Non-pigmented ciliary epithelial cell (primary cell): ENCODE results near the gene PSKH1.
"Not testable (repeated sequence)": the region's sequence is repeated elsewhere in the genome, so short reads cannot be mapped to it uniquely, and the experiment has no call there.

Experiments
- DNase-seq: peaks from one replicate; pipeline ENCODE4 v3.0.0-alpha.2; 2010; ENCODE audit warnings: low read depth

PSKH1 gene

DNA sequence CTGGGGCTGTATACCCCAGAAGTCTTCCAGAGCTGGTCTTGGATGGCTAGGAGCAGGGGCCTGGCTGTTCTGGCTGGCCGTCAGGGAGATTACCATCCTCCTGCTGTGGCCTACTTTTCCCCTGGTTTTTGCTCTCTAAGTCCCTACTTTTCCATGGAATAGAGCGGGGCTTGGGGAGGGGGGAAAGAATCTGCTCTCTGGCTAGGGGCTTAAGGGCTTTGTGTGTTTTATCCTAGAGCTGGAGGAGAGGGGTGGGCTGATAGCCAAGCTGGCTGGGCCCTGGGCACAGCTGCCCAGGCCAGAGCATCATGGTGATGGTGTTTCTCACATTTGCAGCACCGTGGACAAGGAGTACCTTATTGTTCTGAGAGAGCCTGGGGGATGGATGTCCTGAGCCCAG, 4.7 kb upstream of the PSKH1 start:
- no peak for DNase-seq

DNA sequence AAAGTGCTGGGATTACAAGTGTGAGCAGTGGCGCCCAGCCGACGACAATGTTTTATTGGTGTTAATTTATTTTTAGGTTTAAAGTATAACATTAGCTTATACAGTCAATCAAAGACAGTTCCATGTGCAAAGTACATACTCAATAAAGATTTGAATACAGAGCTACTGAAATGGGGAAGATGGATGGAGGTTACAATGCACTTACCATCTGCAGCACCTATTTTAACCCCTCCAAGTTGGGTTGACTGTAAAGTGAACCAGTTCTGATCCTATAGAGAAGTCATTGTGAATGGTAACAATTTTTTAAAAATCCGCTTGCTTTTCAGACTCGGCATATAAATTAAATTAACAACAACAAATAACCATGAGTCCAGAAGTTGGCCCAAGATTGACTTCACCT, 679 bp upstream of the PSKH1 start:
- no peak for DNase-seq

DNA sequence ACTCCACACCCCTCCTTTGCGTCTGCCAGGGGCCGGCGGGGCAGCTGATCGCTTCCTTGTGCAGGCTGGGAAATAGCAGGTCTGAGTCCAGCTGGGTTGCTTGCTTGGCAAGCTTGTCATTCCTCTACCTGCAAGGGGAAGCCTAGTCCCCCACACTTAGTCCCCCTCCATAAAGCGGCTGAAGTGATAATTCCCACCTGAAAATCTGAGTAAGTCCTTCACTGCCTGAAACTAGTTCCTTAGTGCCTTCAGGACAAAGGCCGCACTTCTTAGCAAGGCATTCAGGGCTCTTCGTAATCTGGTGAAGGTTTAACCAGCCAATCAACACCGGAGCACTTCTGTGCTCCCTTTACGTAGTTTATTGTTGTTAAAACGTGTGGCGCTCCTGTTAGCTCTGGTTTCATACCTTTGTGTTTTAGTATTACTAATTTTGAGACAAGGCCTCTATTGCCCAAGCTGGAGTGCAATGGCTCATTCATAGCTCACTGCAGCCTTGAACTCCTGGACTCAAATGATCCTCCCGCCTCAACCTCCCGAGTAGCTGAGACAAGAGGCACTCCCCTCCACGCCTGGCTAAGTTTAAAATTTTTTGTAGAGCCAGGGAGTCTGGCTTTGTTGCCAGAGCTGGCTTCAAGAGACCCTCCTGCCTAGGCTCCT, 817 bp downstream of the PSKH1 start:
- no peak for DNase-seq

DNA sequence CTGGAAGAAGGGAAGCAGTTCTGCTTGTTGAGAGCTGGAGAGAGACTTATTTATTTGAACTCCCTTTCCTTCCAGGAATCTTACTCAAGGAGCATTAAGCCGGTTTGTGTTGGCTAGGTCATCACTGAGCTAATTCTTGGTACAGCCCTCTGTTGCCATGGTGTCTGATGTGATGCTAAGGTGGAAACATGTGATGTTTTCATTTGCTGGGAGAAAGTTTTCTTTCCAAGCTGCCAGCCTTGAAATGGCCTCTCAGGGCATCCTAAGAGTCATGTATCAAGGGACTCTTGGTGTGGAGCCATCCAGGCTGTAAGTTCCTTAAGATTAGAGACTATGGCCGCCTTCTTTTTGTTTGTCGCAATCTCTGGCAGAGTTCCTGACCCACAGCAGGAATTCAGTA, 4.2 kb downstream of the PSKH1 start:
- no peak for DNase-seq

DNA sequence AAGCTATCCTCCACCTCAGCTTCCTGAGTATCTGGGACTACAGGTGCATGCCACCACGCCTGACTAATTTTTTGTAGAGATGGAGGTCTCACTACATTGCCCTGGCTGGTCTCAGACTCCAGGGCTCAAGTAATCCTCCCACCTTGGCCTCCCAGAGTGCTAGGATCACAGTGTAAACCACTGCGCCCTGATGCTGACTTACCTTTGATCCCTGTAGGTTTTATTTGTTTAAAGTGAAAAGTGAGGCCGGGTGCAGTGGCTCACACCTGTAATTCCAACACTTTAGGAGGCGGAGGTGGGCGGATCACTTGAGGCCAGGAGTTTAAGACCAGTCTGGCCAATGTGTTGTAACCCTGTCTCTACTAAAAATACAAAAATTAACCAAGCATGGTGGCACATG, 8.7 kb downstream of the PSKH1 start:
- DNase-seq = no peak

DNA sequence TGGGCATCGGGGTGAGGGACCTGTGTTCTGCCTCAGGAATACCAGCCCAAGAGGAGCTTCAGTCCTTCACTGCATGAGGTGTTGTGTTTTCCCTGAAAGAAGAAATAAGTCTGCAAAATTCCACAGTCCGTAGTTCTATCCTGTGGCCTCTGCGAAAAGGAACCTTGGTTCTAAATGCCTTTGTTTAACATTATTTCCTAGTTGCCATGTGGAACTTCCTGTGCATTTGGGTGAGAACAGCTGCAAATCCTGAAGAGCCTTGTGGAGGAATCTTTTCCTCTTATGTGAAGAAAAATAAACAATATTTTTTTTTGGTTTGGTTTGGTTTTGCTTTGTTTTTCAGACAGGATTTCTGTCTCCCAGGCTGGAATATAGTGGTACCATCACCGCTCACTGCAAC, 9.8 kb downstream of the PSKH1 start:
- DNase-seq = no peak

DNA sequence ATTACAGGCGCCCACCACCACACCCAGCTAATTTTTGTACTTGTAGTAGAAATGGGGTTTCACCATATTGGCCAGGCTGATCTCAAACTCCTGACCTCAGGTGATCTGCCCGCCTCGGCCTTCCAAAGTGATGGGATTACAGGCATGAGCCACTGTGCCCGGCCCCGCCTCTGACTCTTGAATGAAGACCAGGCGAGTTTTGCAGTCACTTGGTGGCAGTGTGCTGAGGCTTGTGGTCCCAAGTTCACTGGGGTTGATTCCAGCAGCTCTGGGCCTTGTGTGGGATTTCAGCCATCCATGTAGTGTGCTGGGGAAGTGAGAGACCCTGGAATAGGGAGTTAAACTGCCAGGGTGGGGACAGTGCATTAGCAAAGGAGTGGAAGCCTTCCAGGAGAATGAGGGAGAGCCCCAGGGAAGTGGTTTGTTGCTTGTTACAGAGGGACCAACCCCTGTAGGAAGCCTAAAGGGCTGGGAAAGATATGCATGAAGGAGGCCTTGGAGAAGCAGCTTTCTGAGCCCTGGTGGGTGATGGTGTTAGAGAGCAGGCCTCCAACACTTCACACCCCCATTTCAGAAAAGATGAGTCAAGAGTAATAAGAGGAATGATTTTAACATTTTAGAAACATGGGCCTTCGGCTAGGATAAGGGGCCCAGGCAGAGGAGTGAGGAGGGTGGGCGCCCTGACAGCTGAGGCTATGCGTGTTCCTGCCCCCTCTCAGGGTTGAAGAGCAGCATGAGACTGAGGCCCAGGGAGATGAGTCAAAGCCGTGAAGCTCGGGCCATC, 14.5 kb downstream of the PSKH1 start:
- DNase-seq = no peak

DNA sequence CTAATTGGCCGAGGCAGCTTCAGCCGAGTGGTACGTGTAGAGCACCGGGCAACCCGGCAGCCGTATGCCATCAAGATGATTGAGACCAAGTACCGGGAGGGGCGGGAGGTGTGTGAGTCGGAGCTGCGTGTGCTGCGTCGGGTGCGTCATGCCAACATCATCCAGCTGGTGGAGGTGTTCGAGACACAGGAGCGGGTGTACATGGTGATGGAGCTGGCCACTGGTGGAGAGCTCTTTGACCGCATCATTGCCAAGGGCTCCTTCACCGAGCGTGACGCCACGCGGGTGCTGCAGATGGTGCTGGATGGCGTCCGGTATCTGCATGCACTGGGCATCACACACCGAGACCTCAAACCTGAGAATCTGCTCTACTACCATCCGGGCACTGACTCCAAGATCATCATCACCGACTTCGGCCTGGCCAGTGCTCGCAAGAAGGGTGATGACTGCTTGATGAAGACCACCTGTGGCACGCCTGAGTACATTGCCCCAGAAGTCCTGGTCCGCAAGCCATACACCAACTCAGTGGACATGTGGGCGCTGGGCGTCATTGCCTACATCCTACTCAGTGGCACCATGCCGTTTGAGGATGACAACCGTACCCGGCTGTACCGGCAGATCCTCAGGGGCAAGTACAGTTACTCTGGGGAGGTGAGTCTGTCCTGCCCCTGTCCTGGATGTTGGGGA, 16.1 kb downstream of the PSKH1 start:
- DNase-seq = no peak

DNA sequence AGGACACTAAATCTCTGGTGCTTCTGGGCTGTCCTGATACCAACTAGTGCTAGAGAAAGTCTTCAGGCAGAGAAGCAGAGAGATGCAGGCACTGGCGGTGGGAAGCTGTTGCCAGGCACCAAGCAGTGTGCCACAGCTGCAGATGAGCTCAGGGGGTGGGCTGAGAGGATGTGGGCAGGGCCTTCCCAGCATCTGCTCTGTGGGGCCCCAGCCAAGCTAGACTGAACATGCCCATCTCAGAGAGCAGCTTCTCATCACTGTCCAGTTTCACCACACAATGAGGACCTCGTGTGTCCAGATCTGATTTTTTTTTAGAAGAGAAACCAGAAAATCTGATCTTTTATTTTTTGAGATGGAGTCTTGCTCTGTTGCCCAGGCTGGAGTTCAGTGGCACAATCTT, 17.1 kb downstream of the PSKH1 start:
- no peak for DNase-seq

DNA sequence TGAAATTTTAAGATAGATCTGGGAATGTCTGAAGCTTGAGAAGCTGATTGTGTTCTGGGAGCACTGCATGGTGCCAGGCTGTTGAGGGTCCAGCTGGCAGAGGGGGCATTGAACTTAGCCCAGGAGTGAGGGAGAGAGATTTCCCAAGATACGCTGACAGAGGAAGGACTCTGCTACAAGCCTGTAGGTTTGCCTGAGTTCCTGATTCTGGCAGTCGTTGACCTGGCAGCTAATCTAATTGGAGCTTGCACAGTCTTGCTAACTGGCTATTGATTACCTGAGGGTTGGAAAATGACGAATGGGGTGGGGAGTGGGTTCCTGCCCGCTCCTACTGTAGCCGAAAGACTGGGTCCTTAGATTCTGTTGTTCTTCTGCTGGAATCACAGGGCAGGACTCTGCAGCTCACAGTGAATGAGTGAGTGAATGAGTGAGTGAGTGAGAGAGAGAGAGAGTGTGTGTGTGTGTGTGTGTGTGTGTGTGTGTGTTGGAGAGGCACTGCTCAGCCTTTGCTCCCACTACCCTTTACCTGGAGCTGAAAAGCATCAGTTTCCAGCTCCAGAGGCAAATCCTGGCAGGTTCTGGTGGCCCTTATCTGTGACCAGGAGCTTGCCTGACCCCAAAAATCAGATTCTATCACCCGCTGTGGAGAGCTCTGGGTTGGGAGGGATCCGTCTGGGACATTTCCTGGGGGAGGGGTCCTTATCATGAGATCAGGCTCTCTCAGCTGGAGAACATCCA, 21.9 kb downstream of the PSKH1 start:
- no peak for DNase-seq

DNA sequence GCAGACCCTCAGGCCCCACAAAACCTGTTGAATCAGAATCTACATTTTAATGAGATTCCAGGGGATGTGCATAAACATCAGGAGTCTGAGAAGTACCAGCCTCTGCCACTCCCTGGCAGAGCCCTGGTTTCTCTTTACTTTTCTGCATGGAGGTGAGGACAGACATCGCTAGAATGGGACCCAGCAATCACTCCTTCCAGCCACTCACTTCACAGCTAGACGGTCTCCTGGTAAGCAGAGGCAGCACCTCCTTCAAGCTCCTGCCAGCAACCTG, 22.4 kb downstream of the PSKH1 start:
- not testable (repeated sequence) for DNase-seq

DNA sequence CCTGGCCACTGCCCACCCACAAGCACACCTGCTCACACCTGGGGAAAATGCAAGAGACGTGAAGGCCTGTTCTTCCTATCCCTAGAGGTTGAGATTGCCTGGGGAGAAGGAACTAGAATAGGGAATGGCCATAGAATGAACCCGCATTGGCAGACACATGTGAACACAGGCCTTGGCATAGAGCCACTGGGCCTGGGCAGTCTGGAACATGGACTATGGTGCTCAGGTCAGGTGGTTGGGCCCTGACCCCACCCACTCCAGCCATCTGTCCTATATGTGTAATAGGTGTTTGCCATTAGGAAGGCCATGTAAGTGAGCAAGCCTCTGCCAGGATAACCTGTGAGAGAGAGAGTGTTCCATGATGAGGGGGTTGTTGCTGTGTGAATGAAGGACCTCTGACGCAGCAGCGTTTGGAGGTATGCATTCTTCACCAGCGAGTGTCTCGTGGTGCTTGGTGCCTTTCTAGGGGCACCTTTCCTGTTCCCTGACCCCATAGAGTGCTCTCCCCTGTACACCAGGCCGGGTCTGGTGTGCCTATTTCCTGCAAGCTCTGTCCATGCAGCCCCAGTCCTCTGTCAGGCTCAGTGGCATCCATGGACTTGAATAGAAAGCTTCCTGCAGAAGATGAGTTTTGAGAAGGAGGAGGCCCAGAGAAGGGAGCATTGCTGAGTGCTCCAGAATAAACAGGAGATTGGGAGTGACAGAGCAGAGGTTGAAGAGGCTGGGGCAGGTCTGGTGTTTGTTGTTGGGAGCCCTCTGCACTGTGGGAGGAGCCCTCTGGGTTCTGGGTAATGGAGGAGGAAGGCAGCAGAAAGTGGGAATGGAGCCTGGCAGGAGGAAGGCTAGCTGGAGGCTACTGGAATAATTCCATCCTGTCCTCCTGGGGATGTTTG, 23.0 kb downstream of the PSKH1 start:
- DNase-seq = no peak

DNA sequence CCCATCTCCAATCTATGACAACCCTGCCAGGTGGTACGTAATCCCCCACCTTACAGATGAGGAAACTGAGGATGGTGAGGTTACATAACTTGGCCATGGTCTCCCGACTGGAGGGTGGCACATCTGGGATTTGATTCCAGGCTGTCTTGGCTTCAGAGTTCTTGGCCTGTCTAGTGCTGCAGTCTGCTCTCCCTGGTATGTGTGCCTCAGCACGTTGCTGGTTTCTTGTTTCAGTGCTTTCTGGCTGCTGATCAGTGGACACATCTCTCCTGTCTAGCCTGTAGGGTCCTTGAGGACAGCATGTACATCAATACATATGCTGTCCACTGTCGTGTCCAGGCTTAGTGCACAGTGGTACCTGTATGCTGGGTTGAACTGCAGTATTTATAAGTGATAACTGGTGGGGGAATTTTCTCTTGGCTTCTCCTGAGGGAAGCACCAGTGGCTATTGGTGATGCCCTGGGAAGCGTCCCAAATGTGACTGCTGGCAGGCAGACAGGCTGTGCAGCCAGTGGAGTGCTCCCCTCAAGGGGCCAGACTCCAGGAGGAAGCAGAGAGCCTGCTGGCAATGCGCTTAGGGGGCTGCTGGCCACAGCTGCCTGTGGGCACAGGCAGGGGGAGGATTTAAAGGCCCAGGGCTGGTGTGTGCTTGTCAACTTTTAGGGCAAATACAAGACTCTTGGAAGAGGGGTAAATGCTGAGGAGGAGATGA, 24.2 kb downstream of the PSKH1 start:
- no peak for DNase-seq

DNA sequence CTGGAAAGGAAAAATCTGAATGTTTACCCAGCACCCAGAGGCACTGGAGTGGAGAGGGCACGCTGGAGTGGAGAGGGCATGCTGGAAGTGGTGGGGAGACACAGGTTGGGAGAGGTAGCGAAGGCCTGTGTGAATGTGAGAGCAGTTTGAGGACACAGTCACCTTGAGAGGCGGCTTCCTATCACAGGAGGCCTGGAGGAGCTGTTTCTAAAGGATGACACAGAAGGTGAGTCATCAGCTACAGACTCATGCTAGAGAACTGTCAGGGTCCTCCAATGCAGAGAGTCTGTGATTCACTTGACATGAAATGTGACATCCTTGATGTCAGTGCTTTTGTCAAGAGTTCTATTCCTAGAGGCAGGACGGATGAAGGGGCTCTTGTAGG, 24.8 kb downstream of the PSKH1 start:
- no peak for DNase-seq

DNA sequence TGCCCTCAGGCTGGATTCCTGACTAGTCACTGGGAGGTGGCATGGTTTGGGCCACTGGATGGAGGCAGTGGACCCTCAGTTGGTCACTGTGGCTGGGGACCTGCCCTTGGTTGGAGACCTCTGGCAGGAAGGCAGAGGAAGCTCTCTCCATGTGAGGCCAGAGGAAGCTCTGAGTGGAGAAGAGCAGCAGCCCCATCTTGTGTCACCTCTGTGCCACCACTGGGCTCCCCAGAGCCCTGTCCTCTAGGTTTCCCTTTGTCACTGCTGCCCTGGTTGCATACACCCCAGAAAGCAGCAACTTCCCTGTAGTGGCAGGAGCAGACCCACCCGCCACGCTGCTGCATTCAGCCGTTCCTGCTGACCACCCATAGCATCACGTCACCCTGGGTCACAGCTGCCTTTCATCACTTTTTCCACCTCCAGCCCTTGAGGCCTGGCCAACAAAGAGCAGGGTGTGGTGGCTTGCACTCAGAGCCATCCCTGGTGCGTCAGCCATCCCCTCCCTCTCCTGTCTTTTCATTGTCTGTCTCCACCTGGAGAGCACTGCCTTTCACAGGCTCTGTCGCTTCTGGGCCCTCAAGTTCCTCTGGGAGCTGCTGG, 26.7 kb downstream of the PSKH1 start:
- DNase-seq = no peak

DNA sequence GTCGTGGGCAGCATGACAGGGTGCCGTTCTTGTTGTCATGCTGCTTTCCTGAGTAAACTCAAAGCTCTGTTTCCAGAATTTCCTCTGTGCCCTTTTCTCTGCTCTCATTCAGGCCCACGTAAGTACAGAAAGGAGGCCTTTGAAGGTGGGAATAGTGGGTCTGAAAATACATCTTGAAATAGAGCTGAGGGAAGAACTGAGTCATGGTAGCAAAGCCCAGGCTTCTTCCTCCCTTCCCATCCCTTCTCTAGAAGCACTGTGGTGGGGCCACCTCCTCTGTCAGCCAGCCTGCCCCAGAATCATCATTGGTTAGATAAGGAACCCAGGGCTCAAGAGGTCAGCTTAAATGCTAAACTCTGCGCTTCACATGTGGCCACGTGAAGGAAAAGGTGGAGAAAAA, 29.2 kb downstream of the PSKH1 start:
- no peak for DNase-seq

DNA sequence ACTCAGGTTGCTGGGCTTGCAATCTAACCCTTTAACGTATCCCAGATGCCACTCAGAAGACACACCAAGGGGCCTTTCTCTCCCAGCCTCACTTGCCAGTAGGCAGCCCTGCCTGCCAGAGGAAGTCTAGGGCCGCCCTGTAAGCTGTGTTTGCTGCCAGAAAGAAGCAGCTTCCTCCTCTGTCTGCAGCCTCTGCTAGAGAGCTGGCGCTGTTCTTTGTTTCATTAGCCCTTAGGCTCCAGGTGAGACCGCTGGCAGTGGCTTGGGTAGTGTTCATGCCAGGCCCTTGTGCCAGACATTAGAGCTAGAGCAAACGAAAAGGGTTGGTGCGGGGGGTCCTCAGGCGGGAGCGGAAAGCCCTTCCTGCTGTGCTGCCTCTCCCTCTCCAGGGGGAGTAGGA, 29.7 kb downstream of the PSKH1 start:
- DNase-seq = no peak

DNA sequence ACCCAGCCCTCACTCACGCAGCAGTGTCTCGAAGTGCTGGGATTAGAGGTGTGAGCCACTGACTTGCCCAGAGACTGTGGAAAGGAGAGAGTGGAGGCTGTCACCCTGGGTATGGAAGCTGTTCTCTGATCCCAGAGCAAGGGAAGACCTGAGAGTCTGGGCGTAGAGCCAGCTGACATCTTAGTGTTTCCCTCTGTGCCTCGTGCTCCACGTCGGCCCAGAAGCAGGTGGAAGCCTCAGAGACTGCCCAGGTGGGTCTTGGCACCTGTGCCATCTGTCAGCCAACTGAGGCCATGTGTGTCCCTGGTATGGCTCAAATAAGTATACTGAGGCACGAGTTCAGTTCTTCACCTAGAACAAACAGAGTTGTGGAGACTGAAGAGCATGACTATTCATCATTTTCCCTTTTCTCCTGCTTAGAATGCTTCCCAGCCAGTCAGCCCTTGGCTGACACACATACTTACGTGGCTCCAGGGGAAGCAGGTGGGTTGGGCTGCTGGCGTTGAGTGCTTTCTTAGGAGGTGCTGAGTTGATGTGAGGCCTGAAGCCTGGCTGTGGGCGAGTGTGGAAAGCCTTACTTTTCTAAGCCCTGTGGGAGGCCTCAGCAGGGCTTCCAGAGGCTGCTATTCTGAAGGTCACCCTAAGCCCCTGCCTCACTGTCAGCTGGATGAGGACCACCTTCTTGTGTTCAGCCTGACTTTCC, 30.5 kb downstream of the PSKH1 start:
- DNase-seq = no peak

DNA sequence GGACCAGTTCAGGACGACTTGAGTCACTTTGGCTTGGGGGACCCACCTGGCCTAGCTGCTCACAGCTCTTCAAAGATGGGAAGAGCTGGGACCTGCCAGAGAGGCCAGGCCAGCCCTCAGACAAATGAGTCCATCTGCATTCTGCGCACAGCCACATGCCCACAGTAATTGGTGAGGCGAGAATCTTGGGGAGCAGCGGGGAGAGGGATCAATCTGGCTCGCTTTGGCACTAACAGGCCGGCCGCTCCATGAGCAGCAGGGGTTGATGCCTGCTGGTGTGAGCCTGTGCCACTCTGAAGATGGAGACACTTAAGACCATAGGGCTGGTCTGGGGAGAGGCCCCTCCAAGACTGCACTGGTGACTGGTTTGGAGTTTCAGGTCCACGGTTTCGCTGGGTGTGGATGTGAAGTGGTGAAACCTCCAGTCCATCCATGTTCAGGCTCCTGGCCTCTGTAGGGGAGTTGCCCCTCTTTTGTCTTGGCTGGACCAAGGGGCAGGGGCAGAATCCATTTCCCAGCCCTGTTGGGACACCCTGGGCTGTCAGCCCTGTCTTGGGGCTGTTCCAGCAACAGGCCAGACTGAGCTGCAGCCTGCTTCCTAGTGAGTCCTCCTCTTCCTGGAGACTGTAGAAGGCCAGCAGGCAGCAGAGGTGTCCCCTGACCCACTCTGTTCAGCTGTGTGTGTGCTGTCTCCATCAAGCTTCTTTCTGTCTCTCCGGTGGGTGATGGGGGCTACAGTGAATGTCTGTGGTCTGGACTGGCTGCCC, 31.3 kb downstream of the PSKH1 start:
- DNase-seq = no peak
